K562 (cell line): ENCODE results near the gene PGM2L1. TPM values are rescaled to one million over a fixed set of nuclear protein-coding genes. Genes with fewer than 3 reads are reported as not detected.
A peak's percentile ranks its signal among the peaks of the same experiment; 100 is the strongest.

ENCODE experiments used
- ATAC-seq: fragments of 200-7000 bp; cut with Tn5 transposase; 3 replicates; pipeline ENCODE4 v1.9.1; 2020; ENCODE audit warnings: moderate library complexity
- BruUV-seq: library from RNA; stranded (reverse); fragments of 400-500 nt; replicated peaks from 2 replicates; lab custom pipeline; 2021; lab: Mats Ljungman, UMichigan
- CTCF ChIA-PET: fragments of 300-600 bp; formaldehyde crosslinking; extraction: SDS; loops from one replicate; lab custom pipeline; 2021; ENCODE audit warnings: low intra/inter-chr PET ratio; lab: Yijun Ruan, JAX
- POLR2A ChIA-PET: fragments of 300-600, 350-650 bp; sonication (Branson Sonifier 250); formaldehyde crosslinking; extraction: SDS; loops from one replicate; lab custom pipeline; 2021; ENCODE audit warnings: antibody characterized with exemption, inconsistent platforms; lab: Yijun Ruan, JAX
- DNase-seq, 4 experiments: peaks; one replicate each; pipeline versions ENCODE4 v3.0.0 to v3.0.0-alpha.2; 2011 to 2018; ENCODE audit warnings: low spot score in 3 of 4, mixed read lengths in 3 of 4; ENCODE audit errors: extremely low read depth in 1 of 4
- FAIRE-seq: peaks from 2 replicates; lab custom pipeline; 2011; peaks lifted over from hg19 to GRCh38; lab: Jason Lieb, UNC
- H2AFZ ChIP-seq: 2 replicates; pipeline ENCODE4 v1.6.0; 2011; ENCODE audit warnings: low read depth, low read length, control low read depth, inconsistent platforms
- H3K27ac ChIP-seq: fragments of 200-600 bp; 3 replicates; pipeline ENCODE4 v1.8.0; 2011; ENCODE audit warnings: low read depth, mild to moderate bottlenecking, control low read depth, inconsistent platforms, low read length, moderate library complexity, mixed read lengths; ENCODE audit errors: extremely low read depth
- H3K27me3 ChIP-seq, 2 experiments: fragments of 300-600 bp in 1 of 2; 2 replicates in 1 of 2; 3 replicates in 1 of 2; pipeline versions ENCODE4 v1.6.0 to v1.8.0; 2011; ENCODE audit warnings: inconsistent platforms in 2 of 2, low read length in 2 of 2, mild to moderate bottlenecking in 1 of 2, mixed read lengths in 1 of 2, moderate library complexity in 1 of 2; ENCODE audit not compliant: control insufficient read depth in 2 of 2, insufficient read depth in 2 of 2
- H3K36me3 ChIP-seq: fragments of 300-600 bp; 3 replicates; pipeline ENCODE4 v1.8.0; 2011; ENCODE audit warnings: mild to moderate bottlenecking, low read length, inconsistent platforms; ENCODE audit not compliant: control insufficient read depth, insufficient read depth
- H3K4me1 ChIP-seq, 2 experiments: fragments of 200-600 bp in 1 of 2; replicated peaks in 1 of 2; 2 replicates in 1 of 2; 3 replicates in 1 of 2; pipeline versions ENCODE4 v1.5.1 to v1.8.0; 2011; ENCODE audit warnings: inconsistent platforms in 2 of 2, low read length in 2 of 2, mild to moderate bottlenecking in 1 of 2, mixed read lengths in 1 of 2, moderate library complexity in 1 of 2; ENCODE audit not compliant: control insufficient read depth in 2 of 2, insufficient read depth in 2 of 2
- H3K4me2 ChIP-seq: 2 replicates; pipeline ENCODE4 v1.6.1; 2011; ENCODE audit warnings: low read length, control low read depth, inconsistent platforms, mixed read lengths; ENCODE audit not compliant: insufficient read depth
- H3K4me3 ChIP-seq: fragments of 200-600 bp; sonication (generic), shearing (Covaris generic); 2 replicates; pipeline ENCODE4 v1.5.1; 2016; ENCODE audit warnings: control low read depth, inconsistent platforms
- H3K79me2 ChIP-seq: fragments of 200-600 bp; 3 replicates; pipeline ENCODE4 v1.8.0; 2011; ENCODE audit warnings: low read length, inconsistent platforms; ENCODE audit not compliant: control insufficient read depth, insufficient read depth
- H3K9ac ChIP-seq, 2 experiments: 2 replicates each; pipeline versions ENCODE4 v1.6.0 to v1.6.1; 2011; ENCODE audit warnings: low read depth in 2 of 2, low read length in 2 of 2, control low read depth in 1 of 2, inconsistent platforms in 1 of 2, mild to moderate bottlenecking in 1 of 2, mixed read lengths in 1 of 2; ENCODE audit not compliant: insufficient read depth in 1 of 2
- H3K9me1 ChIP-seq: one replicate; pipeline ENCODE4 v1.6.0; 2011; ENCODE audit warnings: inconsistent platforms, mild to moderate bottlenecking, low read length, moderate library complexity; ENCODE audit not compliant: control insufficient read depth, insufficient read depth
- H3K9me3 ChIP-seq: replicated peaks from 2 replicates; pipeline ENCODE4 v1.5.1; 2011; ENCODE audit warnings: low read depth, low read length, inconsistent platforms; ENCODE audit not compliant: control insufficient read depth, insufficient read depth
- H4K20me1 ChIP-seq: replicated peaks from 2 replicates; pipeline ENCODE4 v1.6.1; 2011; ENCODE audit warnings: low read length, inconsistent platforms, mixed read lengths; ENCODE audit not compliant: control insufficient read depth, insufficient read depth
- DMBX1 ChIP-seq: fragments of 250-450 bp; sonication (Bioruptor Pico); IDR thresholded peaks from 2 replicates; pipeline ENCODE4 v1.8.0; 2022; ENCODE audit warnings: inconsistent platforms, mild to moderate bottlenecking, moderate library complexity, borderline replicate concordance
- ETV1 ChIP-seq: fragments of 450-650 bp; conservative IDR thresholded peaks from 2 replicates; pipeline ENCODE4 v1.6.1; 2016; ENCODE audit warnings: missing genetic modification characterization, control low read depth, low read depth, missing compliant biosample characterization
- LCOR ChIP-seq: sonication (generic); formaldehyde crosslinking; IDR thresholded peaks from 2 replicates; pipeline ENCODE4 v1.8.0; 2022; ENCODE audit warnings: mild to moderate bottlenecking, missing genetic modification reagents
- SPI1 ChIP-seq: IDR thresholded peaks from 2 replicates; pipeline ENCODE4 v1.6.1; 2011; ENCODE audit warnings: low read depth, low read length, control low read depth, borderline replicate concordance
- WGBS: fragments of 100-300 bp; shearing (Covaris generic); methylation state at CpG from one replicate; pipeline ENCODE4 v1.1.6; 2016; ENCODE audit warnings: low coverage, mixed read lengths; ENCODE audit not compliant: insufficient coverage; ENCODE audit errors: missing lambda C conversion rate; 5-methylcytosine and 5-hydroxymethylcytosine counted together
- in situ Hi-C: fragments of 300-500 bp; cut with MboI; formaldehyde crosslinking; loops from 4 replicates; pipeline ENCODE4 v1.15.0; 2018; ENCODE audit warnings: inconsistent platforms, mixed read lengths
- intact Hi-C: fragments of 100-400 bp; cut with micrococcal nuclease; formaldehyde crosslinking; loops from 2 replicates; pipeline ENCODE4 v1.14.2; 2022
- polyA plus RNA-seq, 8 experiments: library from polyadenylated mRNA; depleted of rRNA in 4 of 8; stranded (reverse) in 5 of 8; unstranded in 3 of 8; fragments of >200 nt; fragmentation: Nextera tagmentation in 2 of 8; fragmentation: Illumina TruSeq in 1 of 8; extraction: Ambion mirVana in 2 of 8; extraction: Trizol in 1 of 8; gene quantifications; 2 replicates each; pipeline versions ENCODE4 v1.2.1 to v1.2.3, GENCODE V29; 2011 to 2014; ENCODE audit warnings: inconsistent platforms in 1 of 8, missing spikeins in 1 of 8
- total RNA-seq, 7 experiments: library from RNA; depleted of rRNA in 6 of 7; stranded (reverse); fragments of >200 nt in 6 of 7; fragmentation: Illumina TruSeq in 2 of 7; extraction: Trizol in 2 of 7; gene quantifications; 2 replicates each; pipeline versions ENCODE4 v1.2.1 to v1.2.3, GENCODE V29; 2011 to 2021; ENCODE audit warnings: low replicate concordance in 1 of 7

PGM2L1 gene
- total and polyA plus RNA-seq, 9 of the 15 experiments (the other 6 are each of a cell fraction or from before 2014, with no cell fraction given): 0.32 to 0.95 (median 0.63) TPM

- Histone ChIP-seq H3K9me3 (no peaks in the 10 kb centered on the region), H3K4me2 (no peak overlapping the region), H2AFZ (no peak overlapping the region), H3K27me3 (peaks cover 12 to 17% of the 10 kb centered on the region in 2 experiments), H4K20me1 (no peaks in the 10 kb centered on the region), H3K79me2 (no peaks in the 10 kb centered on the region), H3K27ac (no peak overlapping the region), H3K4me3 (no peak overlapping the region), H3K4me1 (peaks cover 0 to 8% of the 10 kb centered on the region in 2 experiments; a peak in 3 of 5 replicates), H3K9ac (no peak overlapping the region), H3K9me1 (no peaks in the 10 kb centered on the region), H3K36me3 (no peaks in the 10 kb centered on the region)
- TF ChIP-seq DMBX1 (CRISPR knock-in tag): no peak
- peak; percentile 94 for TF ChIP-seq SPI1
- in situ Hi-C loops: no loop called here
- ATAC-seq (no peak), FAIRE-seq (no peak), DNase-seq (no peak)
- intact Hi-C loops: no loop called here
- POLR2A ChIA-PET: no interaction called here
- BruUV-seq: no TSS peak
- CTCF ChIA-PET: no interaction called here
- under 1% methylated on average over 8 of the region's 8 CpGs for WGBS
Observed at GRCh38 chr11:74306435-74307175, 91.6 kb downstream of the PGM2L1 start.

GRCh38 chr11:74299015-74299414 is 99.2 kb downstream of the PGM2L1 start:
- Histone ChIP-seq H3K27me3 (peaks cover 5 to 16% of the 10 kb centered on the region in 2 experiments), H3K4me3 (no peak overlapping the region), H3K36me3 (no peaks in the 10 kb centered on the region), H3K27ac (no peak overlapping the region), H3K9me1 (no peaks in the 10 kb centered on the region), H3K79me2 (no peaks in the 10 kb centered on the region), H2AFZ (no peak overlapping the region), H4K20me1 (no peaks in the 10 kb centered on the region), H3K9me3 (no peaks in the 10 kb centered on the region), H3K4me2 (no peak overlapping the region), H3K4me1 (no peaks in the 10 kb centered on the region), H3K9ac (no peak overlapping the region)
- ATAC-seq: no peak
- in situ Hi-C loops (no loop called here), intact Hi-C loops (no loop called here)
- BruUV-seq: no TSS peak
- DNase-seq: no peak
- FAIRE-seq: no peak
- WGBS: 0% methylated on average over 3 of the region's 3 CpGs
- CTCF ChIA-PET: no interaction called here
- POLR2A ChIA-PET: no interaction called here
- TF ChIP-seq LCOR (CRISPR knock-in tag) (no peak), ETV1 (tag) (no peak)
